ENCODE results near the gene SCAF8. TPM values are rescaled to one million over a fixed set of nuclear protein-coding genes. Genes with fewer than 3 reads are reported as not detected.
"Not testable (repeated sequence)": the region's sequence is repeated elsewhere in the genome, so short reads cannot be mapped to it uniquely, and the experiment has no call there.

Gene SCAF8, protein sequence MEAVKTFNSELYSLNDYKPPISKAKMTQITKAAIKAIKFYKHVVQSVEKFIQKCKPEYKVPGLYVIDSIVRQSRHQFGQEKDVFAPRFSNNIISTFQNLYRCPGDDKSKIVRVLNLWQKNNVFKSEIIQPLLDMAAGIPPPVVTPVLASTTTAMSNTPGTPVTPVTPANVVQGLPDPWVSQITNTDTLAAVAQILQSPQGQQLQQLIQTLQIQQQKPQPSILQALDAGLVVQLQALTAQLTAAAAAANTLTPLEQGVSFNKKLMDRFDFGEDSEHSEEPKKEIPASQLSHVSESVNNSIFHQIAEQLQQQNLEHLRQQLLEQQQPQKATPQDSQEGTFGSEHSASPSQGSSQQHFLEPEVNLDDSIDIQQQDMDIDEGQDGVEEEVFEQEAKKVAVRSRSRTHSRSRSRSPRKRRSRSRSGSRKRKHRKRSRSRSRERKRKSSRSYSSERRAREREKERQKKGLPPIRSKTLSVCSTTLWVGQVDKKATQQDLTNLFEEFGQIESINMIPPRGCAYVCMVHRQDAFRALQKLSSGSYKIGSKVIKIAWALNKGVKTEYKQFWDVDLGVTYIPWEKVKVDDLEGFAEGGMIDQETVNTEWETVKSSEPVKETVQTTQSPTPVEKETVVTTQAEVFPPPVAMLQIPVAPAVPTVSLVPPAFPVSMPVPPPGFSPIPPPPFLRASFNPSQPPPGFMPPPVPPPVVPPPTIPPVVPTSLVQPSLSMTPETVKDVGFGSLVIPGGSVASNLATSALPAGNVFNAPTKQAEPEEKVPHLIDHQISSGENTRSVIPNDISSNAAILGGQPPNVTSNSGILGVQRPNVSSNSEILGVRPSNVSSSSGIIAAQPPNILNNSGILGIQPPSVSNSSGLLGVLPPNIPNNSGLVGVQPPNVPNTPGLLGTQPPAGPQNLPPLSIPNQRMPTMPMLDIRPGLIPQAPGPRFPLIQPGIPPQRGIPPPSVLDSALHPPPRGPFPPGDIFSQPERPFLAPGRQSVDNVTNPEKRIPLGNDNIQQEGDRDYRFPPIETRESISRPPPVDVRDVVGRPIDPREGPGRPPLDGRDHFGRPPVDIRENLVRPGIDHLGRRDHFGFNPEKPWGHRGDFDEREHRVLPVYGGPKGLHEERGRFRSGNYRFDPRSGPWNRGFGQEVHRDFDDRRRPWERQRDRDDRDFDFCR (N-terminal part only)
- 18.6 and 26.2 TPM in 2 replicates for total RNA-seq (2014; rRNA removed; shearing (Covaris generic))

DNA sequence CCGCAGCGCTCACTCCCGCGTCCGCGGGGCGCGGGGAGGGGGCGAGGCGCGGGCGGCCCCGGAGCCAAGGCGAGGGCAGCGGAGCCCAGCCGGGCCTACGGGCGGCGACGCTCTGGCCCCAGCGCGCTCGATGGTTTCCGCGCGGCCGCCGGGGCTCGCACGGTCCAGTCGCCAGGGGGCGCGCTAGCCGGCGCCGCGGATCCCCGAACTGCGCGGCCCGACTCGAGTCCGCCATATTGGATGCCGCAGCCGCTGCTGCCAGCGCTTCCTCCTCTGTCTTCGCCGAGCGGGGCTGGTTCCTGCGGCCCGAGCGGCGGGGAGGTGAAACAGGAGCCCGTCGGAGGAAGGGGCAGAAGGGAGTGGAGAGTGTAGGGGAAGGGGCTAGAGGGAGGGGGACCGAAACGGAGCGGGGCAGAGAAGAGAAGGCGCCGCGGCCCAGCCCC, at the start of gene SCAF8:
TSS of gene SCAF8 (plus strand) at position 234 of the 443 bp plus-strand sequence. CDS start 485 bp downstream, outside the sequence.
- peak; percentile 73 for DNase-seq (ENCODE audit: low spot score)
- in situ Hi-C loops (cut with HindIII; ENCODE audit: low sequenced_read_pairs), result no loop called here

DNA sequence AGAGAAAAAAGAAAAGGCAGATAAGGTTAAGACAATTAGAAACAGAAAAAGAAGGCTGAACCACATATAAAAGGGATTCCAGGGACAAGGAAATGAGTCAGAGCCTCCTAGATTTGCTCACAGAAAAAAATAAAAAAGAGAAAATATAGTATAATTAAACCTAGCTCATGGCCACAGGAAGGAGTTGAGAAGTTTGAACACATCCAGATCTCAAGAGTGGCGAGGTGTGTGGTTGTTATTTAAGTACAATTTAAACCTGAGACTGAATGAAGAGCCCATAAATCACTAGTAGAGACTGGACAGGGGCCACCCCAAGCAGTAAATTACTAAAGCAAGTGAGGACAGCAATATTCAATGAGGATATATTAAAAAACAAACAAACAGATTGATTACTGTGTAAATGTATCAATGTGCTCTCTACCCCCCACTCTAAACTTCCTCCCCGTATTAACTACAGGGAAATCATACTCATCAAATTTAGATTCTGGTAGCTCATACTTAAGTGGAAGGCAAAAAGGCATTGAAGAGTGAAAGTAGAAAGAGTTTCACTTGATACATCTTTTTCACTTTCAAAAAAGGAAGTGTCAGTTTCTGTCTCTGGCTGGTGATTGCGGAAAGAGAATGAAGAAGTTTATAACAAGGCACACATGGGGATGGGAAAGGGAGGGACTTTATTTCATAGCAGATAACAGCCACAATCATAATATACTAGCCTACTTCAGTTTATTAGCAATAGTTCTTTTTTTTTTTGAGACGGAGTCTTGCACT, 49.3 kb upstream of the SCAF8 start:
- in situ Hi-C loops (cut with HindIII; ENCODE audit: low sequenced_read_pairs), result no loop called here
- DNase-seq (ENCODE audit: low spot score), result no peak

DNA sequence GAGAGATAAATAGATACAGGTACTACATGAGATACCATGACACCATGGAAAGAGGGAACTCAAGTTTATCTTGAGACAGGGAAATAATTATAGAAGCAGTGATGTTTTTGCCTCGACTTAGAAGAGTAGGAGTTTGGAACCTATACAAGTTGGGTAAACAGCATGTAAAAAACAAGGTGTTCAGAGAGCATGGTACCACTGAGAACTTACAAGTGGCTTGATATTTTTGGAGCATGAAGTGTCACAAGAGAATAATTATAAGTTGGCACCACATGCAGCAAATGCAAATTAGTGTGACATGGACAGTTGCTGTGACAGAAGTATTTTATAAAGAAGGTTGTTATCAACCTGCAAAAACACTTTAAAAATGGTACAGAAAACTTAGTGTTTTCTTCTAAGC, 47.1 kb upstream of the SCAF8 start:
- in situ Hi-C loops (cut with HindIII; ENCODE audit: low sequenced_read_pairs), result no loop called here
- no peak for DNase-seq (ENCODE audit: low spot score)

DNA sequence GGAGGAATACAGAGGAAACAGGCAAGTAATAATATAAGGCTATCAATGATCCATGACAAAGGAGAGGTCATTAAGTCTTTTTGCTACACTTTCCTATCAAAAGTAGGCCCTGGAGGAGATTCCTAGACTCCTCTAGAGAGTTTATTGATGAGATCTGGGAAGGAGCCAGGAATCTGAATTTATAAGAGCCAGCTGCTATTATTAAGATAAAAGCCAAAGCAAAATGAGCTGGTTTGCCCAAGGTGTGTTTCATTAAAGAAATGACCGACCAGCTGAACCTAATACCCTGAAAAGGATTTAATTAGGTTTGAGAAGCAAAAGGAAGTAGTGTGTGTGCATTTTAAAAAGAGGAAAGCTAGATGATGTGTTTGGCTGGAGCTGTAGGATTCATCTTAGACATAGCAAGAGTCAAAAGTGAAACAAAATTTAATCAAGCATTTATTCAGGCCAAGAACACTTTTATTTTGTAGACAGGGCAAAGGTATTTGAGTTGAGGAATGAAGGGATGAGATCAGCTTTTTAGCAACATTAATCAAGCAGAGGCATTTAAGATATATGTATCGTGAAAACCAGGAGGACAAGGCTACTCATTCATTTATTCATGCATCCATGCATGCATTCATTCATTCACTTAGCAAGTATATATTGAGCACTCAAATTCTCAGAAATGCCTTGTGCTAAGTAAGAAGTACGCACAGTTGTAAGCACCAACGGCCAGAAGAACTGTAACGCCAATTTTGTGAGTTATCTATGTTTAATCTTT, 43.5 kb upstream of the SCAF8 start:
- DNase-seq (ENCODE audit: low spot score), result no peak
- in situ Hi-C loops (cut with HindIII; ENCODE audit: low sequenced_read_pairs), result no loop called here

DNA sequence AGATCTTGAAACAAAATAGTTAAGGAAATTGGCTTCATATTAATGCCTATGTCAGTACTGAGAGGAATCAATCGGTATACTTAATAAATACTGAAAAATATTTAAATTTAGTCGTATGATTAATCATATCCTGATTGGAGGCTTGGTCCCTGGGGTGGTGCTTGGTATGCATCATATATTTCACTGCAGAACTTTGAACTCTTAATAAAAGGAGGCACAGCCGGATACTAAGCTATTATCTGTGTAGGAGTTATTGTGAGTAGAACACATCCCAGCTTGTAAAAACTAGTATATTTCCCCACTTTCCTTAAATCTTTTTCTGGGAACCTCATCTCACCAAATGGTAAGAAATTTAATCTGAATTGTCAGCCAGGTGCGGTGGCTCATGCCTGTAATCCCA, 42.4 kb upstream of the SCAF8 start:
- no peak for DNase-seq (ENCODE audit: low spot score)
- in situ Hi-C loops (cut with HindIII; ENCODE audit: low sequenced_read_pairs), result no loop called here

DNA sequence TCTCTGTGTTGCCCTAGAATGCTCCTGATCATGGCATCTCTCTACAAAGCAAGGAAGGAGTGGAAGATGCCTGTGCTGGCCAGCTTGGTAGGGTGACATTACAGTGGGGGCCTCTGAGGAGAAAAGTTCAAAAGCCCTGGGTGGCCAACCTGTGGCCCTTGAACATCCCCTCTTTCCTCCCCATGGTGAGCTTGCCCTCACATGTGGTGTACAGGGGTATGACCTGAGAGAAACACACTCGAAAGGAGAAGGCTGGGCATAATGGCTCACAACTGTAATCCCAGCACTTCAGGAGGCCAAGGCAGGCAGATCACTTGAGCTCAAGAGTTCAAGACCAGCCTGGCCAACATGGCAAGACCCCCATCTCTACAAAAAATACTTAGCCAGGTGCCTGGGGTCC, 36.6 kb upstream of the SCAF8 start:
- in situ Hi-C loops (cut with HindIII; ENCODE audit: low sequenced_read_pairs), result no loop called here
- DNase-seq (ENCODE audit: low spot score), result no peak

DNA sequence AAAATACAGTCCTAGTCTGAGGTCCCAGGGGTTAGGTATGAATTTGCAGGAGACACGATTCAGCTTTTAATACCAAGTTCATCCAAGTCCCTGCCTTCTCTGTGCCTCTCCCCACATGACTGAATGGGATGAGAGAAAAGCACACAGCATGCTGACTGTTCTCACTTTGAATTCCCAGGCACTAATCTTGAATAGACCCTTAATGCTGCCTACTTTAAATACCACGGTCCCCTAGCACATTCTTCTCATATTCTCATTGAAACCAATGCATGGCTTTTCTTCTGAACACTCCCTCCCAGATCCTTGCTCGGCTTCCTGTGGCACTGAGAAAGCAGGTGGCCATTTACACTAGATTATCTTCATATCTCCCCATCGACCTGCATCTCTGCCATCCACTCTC, 30.1 kb upstream of the SCAF8 start:
- DNase-seq (ENCODE audit: low spot score), result no peak
- in situ Hi-C loops (cut with HindIII; ENCODE audit: low sequenced_read_pairs), result no loop called here

DNA sequence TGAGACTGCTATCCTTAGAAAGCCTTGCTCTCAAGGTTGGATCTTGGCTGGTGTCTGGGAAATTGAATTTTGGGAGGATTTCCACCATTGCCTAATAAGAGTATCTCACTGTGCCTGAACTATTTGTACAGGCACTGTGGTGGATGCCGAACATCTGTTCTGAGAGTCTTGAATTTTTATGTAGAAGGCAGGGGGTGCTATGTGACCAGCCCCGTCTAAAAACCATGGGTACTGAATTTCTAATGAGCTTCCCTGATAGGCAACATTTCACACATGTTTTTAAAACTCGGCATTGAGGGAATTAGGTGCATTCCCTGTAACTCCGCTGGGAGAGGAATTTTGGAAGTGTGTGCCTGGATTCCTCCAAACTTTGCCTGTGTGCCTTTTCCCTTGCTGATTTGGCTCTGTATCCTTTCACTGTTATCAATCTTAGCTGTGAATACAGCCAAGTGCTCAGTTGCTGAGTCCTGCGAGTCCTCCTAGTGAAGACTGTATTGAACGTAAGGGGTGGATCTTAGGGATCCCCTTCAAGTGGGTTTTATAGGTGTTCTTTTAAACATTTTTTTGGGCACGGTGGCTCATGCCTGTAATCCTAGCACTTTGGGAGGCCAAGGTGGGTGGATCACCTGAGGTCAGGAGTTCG, 27.6 kb upstream of the SCAF8 start:
- DNase-seq (ENCODE audit: low spot score), result no peak
- in situ Hi-C loops (cut with HindIII; ENCODE audit: low sequenced_read_pairs), result no loop called here

DNA sequence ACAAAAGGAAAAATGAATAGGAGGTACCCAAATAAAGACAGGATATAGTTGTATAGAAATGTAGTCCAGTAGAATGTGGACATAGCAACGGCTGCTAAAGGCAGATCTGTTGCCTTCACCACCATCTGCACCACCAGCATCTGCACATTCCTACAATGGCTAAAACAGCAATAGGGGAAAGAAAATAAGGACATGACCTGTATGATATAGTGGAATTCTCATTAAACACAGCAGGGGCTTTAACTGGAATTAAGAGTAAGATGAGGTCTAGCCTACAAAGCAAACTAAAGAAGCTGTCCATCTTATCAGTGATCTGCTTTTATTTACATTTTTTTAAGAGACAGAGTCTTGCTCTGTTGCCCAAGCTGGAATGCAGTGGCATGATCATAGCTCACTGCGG, 26.8 kb upstream of the SCAF8 start:
- DNase-seq (ENCODE audit: low spot score), result no peak
- in situ Hi-C loops (cut with HindIII; ENCODE audit: low sequenced_read_pairs), result no loop called here

DNA sequence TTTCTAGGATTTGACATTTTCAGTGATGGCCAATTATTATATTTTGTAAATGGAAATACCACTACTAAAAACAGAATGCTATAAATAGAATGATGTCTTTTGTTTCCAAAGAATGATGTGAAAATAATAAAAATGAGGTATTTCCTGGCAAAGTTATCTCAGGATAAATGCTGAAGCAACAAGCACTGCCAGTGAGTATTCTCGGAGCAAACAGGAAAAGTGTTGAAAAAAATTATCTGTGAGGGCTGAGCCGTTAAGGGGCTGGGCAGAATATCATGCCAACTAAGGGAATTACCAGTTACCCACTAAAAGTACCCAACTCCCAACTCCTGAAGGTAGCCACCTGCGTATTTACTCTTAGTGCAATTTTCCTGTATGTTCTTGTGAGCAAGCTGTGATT, 23.6 kb upstream of the SCAF8 start:
- in situ Hi-C loops (cut with HindIII; ENCODE audit: low sequenced_read_pairs), result no loop called here
- no peak for DNase-seq (ENCODE audit: low spot score)

DNA sequence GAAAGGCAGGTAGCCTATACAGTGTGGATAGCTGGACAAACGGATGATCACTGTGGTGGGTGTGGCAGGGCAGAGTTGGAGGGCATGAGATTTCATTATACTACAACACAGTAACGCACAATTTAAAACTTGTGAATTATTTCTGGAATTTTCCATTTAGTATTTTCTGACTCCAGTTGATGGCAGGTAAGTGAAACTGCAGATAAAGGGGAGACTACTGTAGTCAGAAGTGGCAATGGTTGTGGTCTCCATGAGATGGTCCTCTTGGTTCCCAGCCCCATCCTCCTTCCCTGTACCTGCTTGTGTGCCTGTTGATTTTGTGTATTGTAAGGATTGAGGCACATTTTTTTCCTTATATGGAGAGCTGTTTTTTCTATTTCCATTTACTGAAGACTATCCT, 22.5 kb upstream of the SCAF8 start:
- no peak for DNase-seq (ENCODE audit: low spot score)
- in situ Hi-C loops (cut with HindIII; ENCODE audit: low sequenced_read_pairs), result no loop called here

DNA sequence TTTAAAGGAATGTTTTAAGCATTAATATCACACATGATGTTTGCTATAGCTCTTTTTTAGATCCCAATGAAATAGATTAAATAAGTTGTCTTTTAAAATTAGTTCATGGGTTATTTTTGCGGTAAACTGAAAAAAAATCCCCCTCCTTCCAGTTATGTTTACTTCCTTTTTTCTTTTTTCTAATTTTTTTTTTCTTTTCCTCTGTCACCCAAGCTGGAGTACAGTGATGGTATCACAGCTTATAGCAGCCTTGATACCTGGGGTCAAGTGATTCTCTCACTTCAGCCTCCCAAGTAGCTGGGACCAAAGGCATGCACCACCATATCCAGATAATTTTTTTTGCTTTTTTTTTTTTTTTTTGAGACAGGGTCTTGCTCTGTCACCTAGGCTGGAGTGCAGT, 17.8 kb upstream of the SCAF8 start:
- in situ Hi-C loops (cut with HindIII; ENCODE audit: low sequenced_read_pairs), result no loop called here

DNA sequence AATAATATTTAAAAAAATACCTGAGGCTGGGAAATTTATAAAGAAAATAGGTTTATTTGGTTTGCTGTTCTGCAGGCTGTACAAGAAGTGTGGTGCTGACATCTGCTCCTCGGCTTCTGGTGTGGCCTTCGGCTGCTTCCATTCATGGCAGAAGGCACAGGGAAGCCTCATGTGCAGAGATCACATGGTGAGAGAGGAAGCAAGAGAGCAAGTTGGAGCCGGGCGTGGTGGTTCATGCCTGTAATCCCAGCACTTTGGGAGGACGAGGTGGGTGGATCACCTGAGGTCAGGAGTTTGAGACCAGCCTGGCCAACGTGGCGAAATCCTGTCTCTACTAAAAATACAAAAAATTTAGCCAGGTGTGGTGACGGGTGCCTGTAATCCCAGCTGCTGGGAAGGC, 16.9 kb upstream of the SCAF8 start:
- in situ Hi-C loops (cut with HindIII; ENCODE audit: low sequenced_read_pairs); DNase-seq (ENCODE audit: low spot score): not testable (repeated sequence)

More for the DNA sequence above, 17.8 kb upstream of the SCAF8 start:
- no peak for DNase-seq (ENCODE audit: low spot score)

DNA sequence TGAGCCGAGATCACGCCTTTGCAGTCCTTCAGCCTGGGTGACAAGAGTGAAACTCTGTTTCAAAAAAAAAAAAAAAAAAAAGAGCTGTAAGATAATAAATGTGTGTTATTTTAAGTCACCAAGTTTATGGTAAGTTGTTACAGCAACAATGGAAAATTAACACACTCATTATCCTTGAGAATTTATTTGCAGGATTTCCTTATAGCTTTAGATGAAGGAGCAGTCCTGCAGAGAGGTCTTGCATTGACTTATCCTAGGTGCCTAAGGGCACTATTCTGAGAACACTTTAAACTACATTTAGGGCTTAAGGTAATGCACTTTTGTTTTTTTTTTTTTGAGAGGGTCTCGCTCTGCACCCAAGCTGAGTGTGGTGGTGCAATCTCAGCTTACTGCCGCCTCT, 13.8 kb upstream of the SCAF8 start:
- in situ Hi-C loops (cut with HindIII; ENCODE audit: low sequenced_read_pairs), result no loop called here
- DNase-seq (ENCODE audit: low spot score), result no peak

DNA sequence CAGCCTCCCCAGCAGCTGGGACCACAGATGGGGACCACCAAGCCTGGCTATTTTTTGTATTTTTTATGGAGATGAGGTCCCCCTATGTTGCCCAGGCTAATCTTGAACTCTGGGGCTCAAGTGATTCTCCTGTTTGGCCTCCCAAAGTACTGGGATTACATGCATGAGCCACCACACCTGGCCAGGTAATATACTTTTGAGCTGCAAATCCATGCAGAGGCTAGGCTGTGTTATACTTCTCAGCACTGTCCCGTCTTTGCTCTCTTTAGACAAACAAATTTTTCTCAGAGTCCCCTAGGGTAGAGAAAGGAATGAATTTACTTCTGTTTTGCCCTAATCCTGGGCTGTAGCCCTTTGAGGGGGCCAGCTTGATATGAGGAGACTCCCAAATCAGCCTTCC, 13.4 kb upstream of the SCAF8 start:
- in situ Hi-C loops (cut with HindIII; ENCODE audit: low sequenced_read_pairs), result no loop called here
- no peak for DNase-seq (ENCODE audit: low spot score)

DNA sequence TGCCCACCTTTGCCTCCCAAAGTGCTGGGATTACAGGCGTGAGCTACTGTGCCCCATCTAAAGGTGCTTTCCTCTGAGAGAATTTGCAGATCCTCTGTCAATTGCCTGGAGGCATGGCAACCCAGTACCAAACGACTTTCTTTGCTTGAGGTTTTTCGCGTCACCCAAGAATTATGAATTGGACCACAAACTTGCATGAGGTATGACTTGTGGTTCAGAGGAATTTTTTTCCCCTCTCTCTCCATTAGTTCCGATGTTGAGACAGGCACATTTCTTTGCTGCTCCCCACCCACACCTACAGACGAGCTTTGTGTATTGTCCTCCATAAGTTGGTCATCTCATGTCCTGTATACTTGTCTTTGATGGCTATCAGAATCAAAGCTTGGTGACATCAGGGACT, 11.8 kb upstream of the SCAF8 start:
- DNase-seq (ENCODE audit: low spot score), result no peak
- in situ Hi-C loops (cut with HindIII; ENCODE audit: low sequenced_read_pairs), result no loop called here

DNA sequence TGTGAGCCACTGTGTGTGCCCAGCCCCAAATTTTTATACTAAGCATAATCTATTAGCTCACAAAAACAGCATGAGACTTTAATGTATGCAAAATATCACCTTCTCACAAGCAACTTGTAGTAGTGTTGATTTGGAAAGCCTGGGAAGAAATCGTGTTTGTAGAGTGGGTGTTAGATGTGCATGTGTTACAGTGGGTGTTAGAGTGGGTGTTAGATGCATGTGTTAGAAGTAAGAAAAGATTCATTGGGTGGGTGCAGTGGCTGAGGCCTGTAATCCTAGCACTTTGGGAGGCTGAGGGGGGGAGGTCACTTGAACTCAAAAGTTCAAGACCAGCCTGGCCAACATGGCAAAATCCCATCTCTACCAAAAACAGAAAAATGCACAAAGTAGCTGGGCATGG, 6.3 kb upstream of the SCAF8 start:
- DNase-seq (ENCODE audit: low spot score), result no peak
- in situ Hi-C loops (cut with HindIII; ENCODE audit: low sequenced_read_pairs), result no loop called here
